Transverse colon (tissue), 4 donors: ENCODE data around the gene KRT12.

ENCODE experiments used
- CTCF ChIP-seq, 5 experiments: fragments of 200-600 bp in 3 of 5; fragments of 450-650 bp in 2 of 5; sonication (generic) in 3 of 5; IDR thresholded peaks; 1 replicate in 2 of 5; 2 replicates in 3 of 5; pipeline ENCODE4 v1.5.1; 2016 to 2017; ENCODE audit warnings: antibody characterized with exemption in 5 of 5, inconsistent platforms in 3 of 5, mild to moderate bottlenecking in 2 of 5, moderate library complexity in 1 of 5
- EP300 ChIP-seq: sonication (generic); formaldehyde crosslinking; IDR thresholded peaks from one replicate; pipeline ENCODE4 v1.6.1; 2017; ENCODE audit warnings: antibody characterized with exemption, low read depth
- POLR2A ChIP-seq: fragments of 450-650 bp; IDR thresholded peaks from one replicate; pipeline ENCODE4 v1.6.1; 2016; ENCODE audit warnings: antibody characterized with exemption, mild to moderate bottlenecking, moderate library complexity
- POLR2AphosphoS5 ChIP-seq, 3 donors: sonication (generic); formaldehyde crosslinking; IDR thresholded peaks; one replicate each; pipeline ENCODE4 v1.6.1; 2016; ENCODE audit warnings: antibody characterized with exemption in 3 of 3

- TF ChIP-seq EP300: no peak
- no peak for TF ChIP-seq CTCF (IDR thresholded peaks at IDR 0.05)
- TF ChIP-seq POLR2A: no peak
- TF ChIP-seq POLR2AphosphoS5 (IDR thresholded peaks at IDR 0.05): no peak
Observed at GRCh38 chr17:40816569-40816968, 50.5 kb downstream of the KRT12 start.
